Cardiac atrium fibroblast (primary cell): Measurements from ENCODE around the gene SOWAHB. TPM values are rescaled to one million over a fixed set of nuclear protein-coding genes. Genes with fewer than 3 reads are reported as not detected.

Experiments used
- total RNA-seq: library from RNA; depleted of rRNA; stranded (reverse); fragments of >200 nt; gene quantifications from 2 replicates; pipeline ENCODE4 v1.2.3, GENCODE V29; 2015

The SOWAHB gene
- total RNA-seq: not detected in 2 replicates

GRCh38 chr4:76897536-76898384, at the start of gene SOWAHB:
Gene SOWAHB (minus strand): TSS chr4:76898144. CDS start chr4:76897849, 295 bp downstream.

Other genes starting within 250 kb of the SOWAHB start
- gene SEPTIN11, start 51.6 kb upstream of the SOWAHB start, total RNA-seq: 132 and 160 TPM in 2 replicates
- 108 and 186 TPM in 2 replicates for gene CCNI, start 177.8 kb upstream of the SOWAHB start, total RNA-seq